ENCODE results near the gene DSCAML1. TPM values are rescaled to one million over a fixed set of nuclear protein-coding genes. Genes with fewer than 3 reads are reported as not detected.

DSCAML1 gene
- total and polyA plus RNA-seq, 2 donors = 0.32 to 0.47 TPM

DNA sequence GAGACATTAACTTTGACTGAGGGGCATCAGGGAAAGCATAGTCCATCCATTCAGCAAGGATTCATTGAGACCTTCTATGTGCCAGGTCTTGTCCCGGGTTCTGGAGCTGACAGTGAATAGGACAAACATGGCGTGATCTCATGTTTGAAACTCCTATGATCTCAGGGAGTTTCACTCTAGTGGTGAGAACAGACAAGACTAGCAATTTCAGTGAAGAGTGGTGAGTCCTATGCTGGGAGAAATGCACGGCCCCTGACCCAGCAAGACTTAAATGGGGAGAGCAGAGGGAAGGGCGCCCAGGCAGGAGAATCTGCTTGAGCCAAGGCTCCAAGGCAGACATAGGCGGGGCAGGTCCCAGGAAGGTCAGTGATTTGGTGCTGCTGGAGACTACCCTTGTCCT lies 313.6 kb downstream of the DSCAML1 start:
- 96% methylated on average over 5 of the region's 5 CpGs for WGBS
- Histone ChIP-seq H3K4me1 (ENCODE audit: control insufficient read depth in 2 of 2, insufficient read depth in 2 of 2, low read length in 2 of 2) (peaks cover 2% of the 10 kb centered on the region in 2 donors), H3K27me3 (ENCODE audit: control insufficient read depth in 2 of 2, insufficient read depth in 1 of 2, low read length in 1 of 2) (no peaks in the 10 kb centered on the region), H3K9me3 (ENCODE audit: control insufficient read depth in 2 of 2, insufficient read depth in 1 of 2, low read length in 1 of 2) (peaks cover 0 to 1% of the 10 kb centered on the region in 2 donors), H3K36me3 (ENCODE audit: control insufficient read depth in 2 of 2, insufficient read depth in 2 of 2, low read length in 1 of 2) (no peaks in the 10 kb centered on the region), H3K27ac (ENCODE audit: low read depth in 1 of 2, low read length in 1 of 2) (no peak overlapping the region), H3K4me3 (ENCODE audit: low read length in 2 of 2) (no peak overlapping the region)
- DNase-seq (ENCODE audit: low read depth in 6 of 9, low spot score in 9 of 9) = no peak

DNA sequence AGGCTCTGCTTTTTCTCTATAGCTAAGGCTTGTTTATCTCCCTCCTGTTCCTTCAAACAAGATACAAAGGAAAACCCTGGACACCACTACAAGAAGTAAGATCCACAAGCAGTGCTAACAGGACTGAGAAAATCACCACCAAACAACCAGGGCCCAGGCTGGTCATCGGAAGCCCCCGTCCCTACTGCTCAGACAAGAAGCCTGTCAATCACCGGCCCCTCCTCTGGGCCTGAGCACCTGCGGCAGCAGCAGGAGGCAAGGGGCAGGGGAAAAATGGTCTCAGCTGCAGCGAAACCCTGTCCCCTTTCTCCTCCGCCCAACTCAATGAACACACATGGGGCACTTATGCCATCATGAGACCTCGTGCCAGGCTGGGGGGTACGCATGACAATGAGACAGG lies 314.1 kb downstream of the DSCAML1 start:
- Histone ChIP-seq H3K27me3 (ENCODE audit: control insufficient read depth in 2 of 2, insufficient read depth in 1 of 2, low read length in 1 of 2) (no peaks in the 10 kb centered on the region), H3K9me3 (ENCODE audit: control insufficient read depth in 2 of 2, insufficient read depth in 1 of 2, low read length in 1 of 2) (peaks cover 0 to 1% of the 10 kb centered on the region in 2 donors), H3K4me3 (ENCODE audit: low read length in 2 of 2) (no peak overlapping the region), H3K36me3 (ENCODE audit: control insufficient read depth in 2 of 2, insufficient read depth in 2 of 2, low read length in 1 of 2) (no peaks in the 10 kb centered on the region), H3K27ac (ENCODE audit: low read depth in 1 of 2, low read length in 1 of 2) (no peak overlapping the region), H3K4me1 (ENCODE audit: control insufficient read depth in 2 of 2, insufficient read depth in 2 of 2, low read length in 2 of 2) (peaks cover 2% of the 10 kb centered on the region in 2 donors)
- 97% methylated on average over 8 of the region's 8 CpGs for WGBS
- DNase-seq (ENCODE audit: low read depth in 6 of 9, low spot score in 9 of 9) = no peak

DNA sequence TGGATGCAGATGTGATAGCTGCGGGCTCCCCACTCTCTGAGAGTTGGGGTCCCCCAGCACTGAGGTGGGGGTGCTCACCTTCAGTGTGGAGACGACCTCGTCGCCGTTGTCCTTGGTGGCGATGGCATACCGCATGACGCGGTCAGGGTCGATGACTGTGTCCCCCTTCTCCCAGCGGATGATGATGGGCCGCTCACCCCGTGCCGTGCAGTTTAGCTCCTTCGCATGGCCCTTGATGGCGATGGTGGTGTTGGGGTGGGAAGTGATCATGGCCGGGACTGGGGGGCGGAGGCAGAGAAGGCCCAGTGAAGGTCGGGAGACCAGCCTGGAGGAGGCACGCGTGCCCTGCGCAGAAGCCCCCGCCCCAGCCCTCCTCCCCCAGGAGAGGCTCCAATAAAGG lies 315.1 kb downstream of the DSCAML1 start:
- Histone ChIP-seq H3K9me3 (ENCODE audit: control insufficient read depth in 2 of 2, insufficient read depth in 1 of 2, low read length in 1 of 2) (peaks cover 0 to 1% of the 10 kb centered on the region in 2 donors), H3K27me3 (ENCODE audit: control insufficient read depth in 2 of 2, insufficient read depth in 1 of 2, low read length in 1 of 2) (no peaks in the 10 kb centered on the region), H3K4me3 (ENCODE audit: low read length in 2 of 2) (no peak overlapping the region), H3K36me3 (ENCODE audit: control insufficient read depth in 2 of 2, insufficient read depth in 2 of 2, low read length in 1 of 2) (no peaks in the 10 kb centered on the region), H3K27ac (ENCODE audit: low read depth in 1 of 2, low read length in 1 of 2) (no peak overlapping the region), H3K4me1 (ENCODE audit: control insufficient read depth in 2 of 2, insufficient read depth in 2 of 2, low read length in 2 of 2) (peaks cover 2% of the 10 kb centered on the region in 2 donors)
- no peak for DNase-seq (ENCODE audit: low read depth in 6 of 9, low spot score in 9 of 9)
- WGBS = 97% methylated on average over 23 of the region's 23 CpGs

DNA sequence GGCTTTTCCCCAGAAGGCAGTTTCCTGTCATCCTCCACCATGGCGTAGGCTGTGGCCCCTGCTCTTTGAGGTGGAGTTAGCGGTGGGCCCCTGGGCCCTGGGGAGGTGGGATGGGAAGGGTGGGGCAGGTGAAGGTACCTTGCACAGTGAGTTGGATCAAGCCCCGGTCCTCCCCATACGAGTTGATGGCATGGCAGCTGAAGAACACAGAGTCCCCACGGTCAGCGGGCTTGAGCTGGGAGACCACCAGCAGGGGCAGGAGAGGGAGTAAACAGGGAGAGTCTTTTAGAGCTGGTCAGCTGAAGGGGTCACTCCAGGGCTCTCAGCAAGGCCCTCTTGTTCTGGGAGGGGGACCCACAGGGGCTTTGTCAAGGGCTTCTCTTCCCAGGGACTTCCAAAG lies 316.0 kb downstream of the DSCAML1 start:
- 94% methylated on average over 6 of the region's 6 CpGs for WGBS
- peaks cover 2% of the 10 kb centered on the region in 2 donors for H3K4me1 ChIP-seq (ENCODE audit: control insufficient read depth in 2 of 2, insufficient read depth in 2 of 2, low read length in 2 of 2)
- DNase-seq (ENCODE audit: low read depth in 6 of 9, low spot score in 9 of 9) = no peak
- H3K4me3 ChIP-seq (ENCODE audit: low read length in 2 of 2) = no peak overlapping the region
- no peaks in the 10 kb centered on the region for H3K36me3 ChIP-seq (ENCODE audit: control insufficient read depth in 2 of 2, insufficient read depth in 2 of 2, low read length in 1 of 2)
- no peak overlapping the region for H3K27ac ChIP-seq (ENCODE audit: low read depth in 1 of 2, low read length in 1 of 2)
- H3K9me3 ChIP-seq (ENCODE audit: control insufficient read depth in 2 of 2, insufficient read depth in 1 of 2, low read length in 1 of 2) = peaks cover 0 to 1% of the 10 kb centered on the region in 2 donors
- H3K27me3 ChIP-seq (ENCODE audit: control insufficient read depth in 2 of 2, insufficient read depth in 1 of 2, low read length in 1 of 2) = no peaks in the 10 kb centered on the region

DNA sequence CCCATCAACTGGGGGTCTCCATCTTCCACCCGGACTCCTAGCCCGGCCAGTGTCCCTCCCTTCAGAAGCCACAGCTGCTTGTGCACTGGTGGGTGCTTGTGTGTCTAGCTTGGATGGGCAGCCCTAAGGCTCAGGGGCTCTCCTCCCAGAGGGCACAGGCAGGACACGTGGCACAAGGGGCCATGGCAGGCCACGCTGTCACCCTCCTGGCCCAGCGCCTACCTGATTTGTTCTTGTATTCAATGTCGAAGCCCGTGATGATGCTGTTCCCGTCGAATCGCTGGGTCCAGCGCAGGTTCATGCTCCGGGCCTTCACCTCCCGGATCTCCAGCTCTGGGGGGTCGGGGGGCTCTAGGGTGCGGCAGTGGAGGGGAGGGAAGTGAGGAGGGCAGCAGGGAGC lies 316.8 kb downstream of the DSCAML1 start:
- no peaks in the 10 kb centered on the region for H3K36me3 ChIP-seq (ENCODE audit: control insufficient read depth in 2 of 2, insufficient read depth in 2 of 2, low read length in 1 of 2)
- peaks cover 0 to 1% of the 10 kb centered on the region in 2 donors for H3K9me3 ChIP-seq (ENCODE audit: control insufficient read depth in 2 of 2, insufficient read depth in 1 of 2, low read length in 1 of 2)
- 90% methylated on average over 15 of the region's 15 CpGs for WGBS
- no peak for DNase-seq (ENCODE audit: low read depth in 6 of 9, low spot score in 9 of 9)
- no peak overlapping the region for H3K4me3 ChIP-seq (ENCODE audit: low read length in 2 of 2)
- H3K27me3 ChIP-seq (ENCODE audit: control insufficient read depth in 2 of 2, insufficient read depth in 1 of 2, low read length in 1 of 2) = no peaks in the 10 kb centered on the region
- H3K4me1 ChIP-seq (ENCODE audit: control insufficient read depth in 2 of 2, insufficient read depth in 2 of 2, low read length in 2 of 2) = peaks cover 2% of the 10 kb centered on the region in 2 donors
- H3K27ac ChIP-seq (ENCODE audit: low read depth in 1 of 2, low read length in 1 of 2) = no peak overlapping the region

DNA sequence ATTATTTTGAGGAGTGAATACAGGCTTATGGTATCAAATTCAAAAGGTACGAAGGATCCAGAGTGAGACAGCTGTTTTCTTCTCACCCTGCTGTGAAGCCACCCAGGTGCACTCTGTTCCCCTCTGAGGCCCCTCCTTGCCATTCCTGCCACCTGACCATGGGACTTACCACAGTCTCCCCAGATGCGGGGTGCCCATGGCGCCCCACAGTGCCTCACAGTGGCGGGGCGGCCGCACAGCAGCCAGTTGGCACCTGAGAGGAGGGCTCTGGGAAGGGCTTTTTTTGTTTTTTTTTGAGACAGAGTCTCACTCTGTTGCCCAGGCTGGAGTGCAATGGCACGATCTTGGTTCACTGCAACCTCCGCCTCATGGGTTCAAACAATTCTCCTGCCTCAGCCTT lies 317.6 kb downstream of the DSCAML1 start:
- no peak overlapping the region for H3K27ac ChIP-seq (ENCODE audit: low read depth in 1 of 2, low read length in 1 of 2)
- H3K36me3 ChIP-seq (ENCODE audit: control insufficient read depth in 2 of 2, insufficient read depth in 2 of 2, low read length in 1 of 2) = no peaks in the 10 kb centered on the region
- peak in 3 of 9 donors; percentile 8 to 28 (median 23) for DNase-seq (ENCODE audit: low read depth in 6 of 9, low spot score in 9 of 9)
- H3K9me3 ChIP-seq (ENCODE audit: control insufficient read depth in 2 of 2, insufficient read depth in 1 of 2, low read length in 1 of 2) = peaks cover 0 to 1% of the 10 kb centered on the region in 2 donors
- H3K27me3 ChIP-seq (ENCODE audit: control insufficient read depth in 2 of 2, insufficient read depth in 1 of 2, low read length in 1 of 2) = no peaks in the 10 kb centered on the region
- H3K4me1 ChIP-seq (ENCODE audit: control insufficient read depth in 2 of 2, insufficient read depth in 2 of 2, low read length in 2 of 2) = peaks cover 2% of the 10 kb centered on the region in 2 donors
- 58% methylated on average over 8 of the region's 8 CpGs for WGBS
- no peak overlapping the region for H3K4me3 ChIP-seq (ENCODE audit: low read length in 2 of 2)

DNA sequence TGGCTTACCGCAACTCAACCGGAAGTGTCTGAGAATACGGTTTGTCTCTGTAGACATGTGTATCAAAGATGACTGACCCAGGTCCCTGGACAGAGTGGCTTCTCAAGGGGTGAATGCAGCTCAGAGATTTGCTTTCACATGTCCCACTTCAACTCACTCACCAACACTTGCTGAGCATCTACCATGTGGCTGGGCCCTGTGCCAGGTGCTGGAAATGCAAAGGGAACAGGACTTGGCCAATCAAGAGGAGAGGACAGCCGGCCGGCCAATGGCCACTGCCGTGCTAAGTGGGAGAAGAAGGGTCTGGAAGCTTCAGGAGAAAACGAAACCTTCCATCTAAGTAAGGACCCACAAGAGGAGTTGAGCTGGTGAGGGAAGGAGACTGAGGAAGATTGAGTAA lies 318.1 kb downstream of the DSCAML1 start:
- Histone ChIP-seq H3K27ac (ENCODE audit: low read depth in 1 of 2, low read length in 1 of 2) (no peak overlapping the region), H3K9me3 (ENCODE audit: control insufficient read depth in 2 of 2, insufficient read depth in 1 of 2, low read length in 1 of 2) (peaks cover 0 to 1% of the 10 kb centered on the region in 2 donors), H3K4me1 (ENCODE audit: control insufficient read depth in 2 of 2, insufficient read depth in 2 of 2, low read length in 2 of 2) (peaks cover 2% of the 10 kb centered on the region in 2 donors), H3K36me3 (ENCODE audit: control insufficient read depth in 2 of 2, insufficient read depth in 2 of 2, low read length in 1 of 2) (no peaks in the 10 kb centered on the region), H3K4me3 (ENCODE audit: low read length in 2 of 2) (no peak overlapping the region), H3K27me3 (ENCODE audit: control insufficient read depth in 2 of 2, insufficient read depth in 1 of 2, low read length in 1 of 2) (no peaks in the 10 kb centered on the region)
- WGBS = 96% methylated on average over 7 of the region's 7 CpGs
- no peak for DNase-seq (ENCODE audit: low read depth in 6 of 9, low spot score in 9 of 9)

DNA sequence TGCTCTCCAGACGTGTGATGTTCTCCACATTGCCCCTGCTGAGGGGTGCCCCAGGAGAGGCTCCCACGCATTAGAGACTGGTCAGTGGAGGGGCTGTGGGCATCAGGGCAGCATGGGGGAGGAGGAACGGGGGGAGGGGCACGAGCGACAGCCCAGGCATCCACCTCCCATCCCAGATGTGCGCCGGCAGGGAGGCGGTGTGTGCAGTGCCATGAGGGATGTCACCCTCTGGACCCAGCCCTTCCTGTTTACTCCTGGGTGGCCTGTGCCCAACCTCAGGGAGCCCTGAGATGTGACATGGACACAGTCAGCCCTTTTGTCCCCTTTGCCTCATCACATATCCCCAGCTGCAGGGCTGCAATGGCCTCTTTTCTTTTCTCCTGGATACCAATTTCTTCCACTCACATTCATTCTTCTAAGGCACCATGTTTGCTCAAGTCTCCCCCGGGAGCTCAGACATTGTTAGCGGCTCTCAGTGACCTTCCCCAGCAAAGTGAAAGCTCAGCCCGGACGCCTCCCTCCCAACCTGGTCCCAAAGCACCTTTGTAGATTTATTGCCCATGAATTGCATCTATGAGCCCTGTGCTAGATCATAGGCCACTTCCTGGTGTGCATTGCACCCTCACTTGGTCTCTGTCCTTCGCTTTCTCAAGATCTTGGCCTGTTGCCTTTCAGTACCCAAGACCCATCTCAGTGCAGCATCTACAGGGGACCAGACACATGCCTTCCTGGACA lies 318.7 kb downstream of the DSCAML1 start:
- Histone ChIP-seq H3K27me3 (ENCODE audit: control insufficient read depth in 2 of 2, insufficient read depth in 1 of 2, low read length in 1 of 2) (no peaks in the 10 kb centered on the region), H3K9me3 (ENCODE audit: control insufficient read depth in 2 of 2, insufficient read depth in 1 of 2, low read length in 1 of 2) (peaks cover 0 to 1% of the 10 kb centered on the region in 2 donors), H3K4me1 (ENCODE audit: control insufficient read depth in 2 of 2, insufficient read depth in 2 of 2, low read length in 2 of 2) (peaks cover 2% of the 10 kb centered on the region in 2 donors), H3K27ac (ENCODE audit: low read depth in 1 of 2, low read length in 1 of 2) (no peak overlapping the region), H3K36me3 (ENCODE audit: control insufficient read depth in 2 of 2, insufficient read depth in 2 of 2, low read length in 1 of 2) (no peaks in the 10 kb centered on the region), H3K4me3 (ENCODE audit: low read length in 2 of 2) (no peak overlapping the region)
- WGBS = 81% methylated on average over 13 of the region's 13 CpGs
- no peak for DNase-seq (ENCODE audit: low read depth in 6 of 9, low spot score in 9 of 9)

DNA sequence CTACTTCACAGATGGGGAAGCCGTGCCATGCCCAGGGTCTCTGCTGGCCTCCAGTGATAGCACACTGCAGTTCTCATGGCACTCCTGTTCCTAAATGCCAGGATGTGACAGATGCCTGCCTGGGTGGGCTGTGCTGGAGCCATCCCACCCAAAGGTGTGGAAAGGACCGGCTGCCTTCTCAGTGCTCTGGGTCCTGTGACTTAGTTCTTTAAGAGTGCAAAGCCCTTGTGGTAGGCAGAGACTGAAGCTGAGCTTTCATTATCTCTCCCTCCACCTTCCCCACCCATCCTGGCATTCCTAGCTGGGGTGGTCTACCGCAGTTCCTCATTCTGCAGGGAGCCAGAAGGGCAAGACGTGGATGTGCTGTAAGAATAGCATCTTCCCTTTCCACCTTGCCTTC lies 319.3 kb downstream of the DSCAML1 start:
- no peak for DNase-seq (ENCODE audit: low read depth in 6 of 9, low spot score in 9 of 9)
- Histone ChIP-seq H3K27ac (ENCODE audit: low read depth in 1 of 2, low read length in 1 of 2) (no peak overlapping the region), H3K4me1 (ENCODE audit: control insufficient read depth in 2 of 2, insufficient read depth in 2 of 2, low read length in 2 of 2) (peaks cover 2% of the 10 kb centered on the region in 2 donors), H3K4me3 (ENCODE audit: low read length in 2 of 2) (no peak overlapping the region), H3K27me3 (ENCODE audit: control insufficient read depth in 2 of 2, insufficient read depth in 1 of 2, low read length in 1 of 2) (no peaks in the 10 kb centered on the region), H3K9me3 (ENCODE audit: control insufficient read depth in 2 of 2, insufficient read depth in 1 of 2, low read length in 1 of 2) (peaks cover 0 to 1% of the 10 kb centered on the region in 2 donors), H3K36me3 (ENCODE audit: control insufficient read depth in 2 of 2, insufficient read depth in 2 of 2, low read length in 1 of 2) (no peaks in the 10 kb centered on the region)
- 74% methylated on average over 4 of the region's 4 CpGs for WGBS

Data from thymus (tissue), 11 donors.